ENCODE data around the gene IGSF6.
"Not testable (repeated sequence)": the region's sequence is repeated elsewhere in the genome, so short reads cannot be mapped to it uniquely, and the experiment has no call there.

IGSF6 gene

GRCh38 chr16:21654466-21654865 is 2.1 kb upstream of the IGSF6 start:
- DNase-seq (ENCODE audit: low read depth in 2 of 2) = no peak

- no peak for DNase-seq (ENCODE audit: low read depth in 2 of 2)
Observed at GRCh38 chr16:21653571-21653970, 1.2 kb upstream of the IGSF6 start.

- no peak for DNase-seq (ENCODE audit: low read depth in 2 of 2)
Observed at GRCh38 chr16:21651515-21651914, 893 bp downstream of the IGSF6 start.

GRCh38 chr16:21650521-21650920 is 1.9 kb downstream of the IGSF6 start:
- DNase-seq (ENCODE audit: low read depth in 2 of 2) = no peak

- DNase-seq (ENCODE audit: low read depth in 2 of 2) = not testable (repeated sequence)
Observed at GRCh38 chr16:21649826-21650406, 2.5 kb downstream of the IGSF6 start.

GRCh38 chr16:21647562-21648164 is 4.7 kb downstream of the IGSF6 start:
- no peak for DNase-seq (ENCODE audit: low read depth in 2 of 2)

- DNase-seq (ENCODE audit: low read depth in 2 of 2) = peak; percentile 70 to 75
Observed at GRCh38 chr16:21646721-21647561, 5.5 kb downstream of the IGSF6 start.

GRCh38 chr16:21646091-21646490 is 6.3 kb downstream of the IGSF6 start:
- DNase-seq (ENCODE audit: low read depth in 2 of 2) = no peak

GRCh38 chr16:21645261-21645721 is 7.1 kb downstream of the IGSF6 start:
- no peak for DNase-seq (ENCODE audit: low read depth in 2 of 2)

- DNase-seq (ENCODE audit: low read depth in 2 of 2) = no peak
Observed at GRCh38 chr16:21644674-21645073, 7.7 kb downstream of the IGSF6 start.

GRCh38 chr16:21643785-21644184 is 8.6 kb downstream of the IGSF6 start:
- no peak for DNase-seq (ENCODE audit: low read depth in 2 of 2)

- DNase-seq (ENCODE audit: low read depth in 2 of 2) = no peak
Observed at GRCh38 chr16:21642861-21643260, 9.5 kb downstream of the IGSF6 start.

GRCh38 chr16:21641916-21642315 is 10.5 kb downstream of the IGSF6 start:
- DNase-seq (ENCODE audit: low read depth in 2 of 2) = no peak

- no peak for DNase-seq (ENCODE audit: low read depth in 2 of 2)
Observed at GRCh38 chr16:21639493-21639892, 12.9 kb downstream of the IGSF6 start.

- no peak for DNase-seq (ENCODE audit: low read depth in 2 of 2)
Observed at GRCh38 chr16:21638573-21638975, 13.8 kb downstream of the IGSF6 start.

- no peak for DNase-seq (ENCODE audit: low read depth in 2 of 2)
Observed at GRCh38 chr16:21637032-21637968, 15.1 kb downstream of the IGSF6 start.

GRCh38 chr16:21635694-21636093 is 16.7 kb downstream of the IGSF6 start:
- not testable (repeated sequence) for DNase-seq (ENCODE audit: low read depth in 2 of 2)

- DNase-seq (ENCODE audit: low read depth in 2 of 2) = no peak
Observed at GRCh38 chr16:21634216-21634615, 18.2 kb downstream of the IGSF6 start.

- DNase-seq (ENCODE audit: low read depth in 2 of 2) = not testable (repeated sequence)
Observed at GRCh38 chr16:21631951-21632575, 20.3 kb downstream of the IGSF6 start.

- not testable (repeated sequence) for DNase-seq (ENCODE audit: low read depth in 2 of 2)
Observed at GRCh38 chr16:21631376-21631775, 21.0 kb downstream of the IGSF6 start.

GRCh38 chr16:21630866-21631265 is 21.5 kb downstream of the IGSF6 start:
- not testable (repeated sequence) for DNase-seq (ENCODE audit: low read depth in 2 of 2)

Data from stimulated activated CD8-positive, alpha-beta memory T cell treated with anti-CD3 and anti-CD28 coated beads, Interleukin-15, amount 100 ng/mL, for 48 hours (primary cell).